HG02763 (cell line): ENCODE measurements around the gene EMID1.
A peak's percentile ranks its signal among the peaks of the same experiment; 100 is the strongest.

Experiments
- ATAC-seq: cut with Tn5 transposase; IDR thresholded peaks from one replicate; pipeline ENCODE4 v1.9.1; 2021; ENCODE audit warnings: mild to moderate bottlenecking, moderate library complexity; ENCODE audit not compliant: unreplicated experiment

EMID1 gene

GRCh38 chr22:29258407-29259252, 52.9 kb downstream of the EMID1 start:
- no peak for ATAC-seq

- no peak for ATAC-seq
Observed at GRCh38 chr22:29259253-29259899, 53.7 kb downstream of the EMID1 start.

- no peak for ATAC-seq
Observed at GRCh38 chr22:29260031-29260560, 54.4 kb downstream of the EMID1 start.

GRCh38 chr22:29260601-29261315, 55.1 kb downstream of the EMID1 start:
- no peak for ATAC-seq

GRCh38 chr22:29263791-29264276, 58.1 kb downstream of the EMID1 start:
- no peak for ATAC-seq

GRCh38 chr22:29265305-29265704, 59.6 kb downstream of the EMID1 start:
- ATAC-seq = no peak

- ATAC-seq = no peak
Observed at GRCh38 chr22:29265929-29266328, 60.2 kb downstream of the EMID1 start.

GRCh38 chr22:29266564-29267461, 61.1 kb downstream of the EMID1 start:
- ATAC-seq = no peak

- no peak for ATAC-seq
Observed at GRCh38 chr22:29267462-29267857, 61.8 kb downstream of the EMID1 start.

GRCh38 chr22:29267858-29268510, 62.3 kb downstream of the EMID1 start, which contains the start of the genes EWSR1 and RHBDD3:
Gene EWSR1 (plus strand): TSS chr22:29268268. CDS start chr22:29268337, 69 bp downstream.
Gene RHBDD3 (minus strand): TSS chr22:29267981. CDS start chr22:29265626, 2,355 bp downstream.
- peak; percentile 76 for ATAC-seq

- peak; percentile 25 for ATAC-seq
Observed at GRCh38 chr22:29268511-29269229, 63.0 kb downstream of the EMID1 start.

GRCh38 chr22:29269230-29269604, 63.5 kb downstream of the EMID1 start:
- no peak for ATAC-seq

GRCh38 chr22:29269731-29270474, 64.2 kb downstream of the EMID1 start:
- no peak for ATAC-seq

GRCh38 chr22:29270475-29271271, 65.0 kb downstream of the EMID1 start:
- no peak for ATAC-seq

GRCh38 chr22:29272624-29273023, 66.9 kb downstream of the EMID1 start:
- no peak for ATAC-seq

GRCh38 chr22:29275167-29275566, 69.5 kb downstream of the EMID1 start:
- no peak for ATAC-seq

- no peak for ATAC-seq
Observed at GRCh38 chr22:29275819-29276565, 70.3 kb downstream of the EMID1 start.
